Measurements from ENCODE around the gene IPO4. TPM values are rescaled to one million over a fixed set of nuclear protein-coding genes. Genes with fewer than 3 reads are reported as not detected.

IPO4 gene
- total and polyA plus RNA-seq, 2 of the 4 experiments (the other 2 are of a cell fraction) = 37.6 to 39.4 TPM

GRCh38 chr14:24238123-24238522 is 49.5 kb upstream of the IPO4 start:
- peaks cover 4% of the 10 kb centered on the region for H4K20me1 ChIP-seq (ENCODE audit: insufficient read depth, low read length)
- H3K14ac ChIP-seq (replicated peaks; ENCODE audit: low read depth, low read length) = no peak overlapping the region
- no peak overlapping the region for H2BK5ac ChIP-seq (ENCODE audit: low read depth, low read length, poor library complexity, severe bottlenecking)
- no TSS peak for BruUV-seq (replicated peaks)
- no peak overlapping the region for H2AFZ ChIP-seq (replicated peaks; ENCODE audit: low read length, poor library complexity)
- dilution Hi-C loops (cut with HindIII; ENCODE audit: low sequenced_read_pairs, unreplicated experiment) (no loop called here), intact Hi-C loops (cut with micrococcal nuclease) (no loop called here), in situ Hi-C loops (cut with MboI; ENCODE audit: low sequenced_read_pairs) (loop anchor here (10.0 kb wide), 1 partner anchor 197 kb away; no protein-coding TSS in a partner anchor)
- H3K79me1 ChIP-seq (ENCODE audit: low read depth in 1 of 2, low read length in 2 of 2) = peaks cover 61 to 85% of the 10 kb centered on the region in 2 experiments
- ATAC-seq (ENCODE audit: low read depth) = no peak
- no peak overlapping the region for H2BK20ac ChIP-seq (ENCODE audit: low read depth, low read length)
- no peaks in the 10 kb centered on the region for H3K9me3 ChIP-seq (ENCODE audit: control insufficient read depth, insufficient read depth, low read length)
- no CpG with 5 or more reads among the region's 5 CpGs for WGBS, 2 experiments (ENCODE audit: extremely low coverage in 2 of 2, insufficient read length in 1 of 2)
- no peak overlapping the region for H3K56ac ChIP-seq (ENCODE audit: extremely low read depth, insufficient read depth, low read length)
- H3K9me1 ChIP-seq (ENCODE audit: insufficient read depth, low read length) = peaks cover 27% of the 10 kb centered on the region
- H3K4ac ChIP-seq (ENCODE audit: low read depth, low read length) = no peak overlapping the region
- no peak overlapping the region for H4K8ac ChIP-seq (ENCODE audit: low read depth in 2 of 2, low read length in 2 of 2)
- H4K5ac ChIP-seq (ENCODE audit: low read depth, low read length) = no peak overlapping the region
- no peak overlapping the region for H3K4me2 ChIP-seq (ENCODE audit: low read depth, low read length)
- H3K9ac ChIP-seq (ENCODE audit: low read depth, low read length) = no peak overlapping the region
- no peak overlapping the region for H2BK15ac ChIP-seq (ENCODE audit: low read depth, low read length)
- H2AK9ac ChIP-seq (replicated peaks; ENCODE audit: low read depth, low read length, poor library complexity) = no peak overlapping the region
- H3K18ac ChIP-seq (ENCODE audit: low read depth, low read length) = no peak overlapping the region
- H4K91ac ChIP-seq (ENCODE audit: insufficient read depth, low read depth, low read length) = no peak overlapping the region
- H3K4me1 ChIP-seq (ENCODE audit: control insufficient read depth, insufficient read depth, low read length) = peaks cover 15% of the 10 kb centered on the region
- no peak overlapping the region for H3K23ac ChIP-seq (ENCODE audit: low read depth, low read length)
- peaks cover 44% of the 10 kb centered on the region for H3K36me3 ChIP-seq (ENCODE audit: control insufficient read depth, insufficient read depth, low read length)
- no peak overlapping the region for H2AK5ac ChIP-seq (ENCODE audit: low read depth, low read length)
- no peak overlapping the region for H2BK120ac ChIP-seq (ENCODE audit: low read depth, low read length)
- DNase-seq = no peak
- H3K4me3 ChIP-seq (ENCODE audit: insufficient read depth, low read depth, low read length) = no peak overlapping the region
- no peak overlapping the region for H3K27ac ChIP-seq (ENCODE audit: insufficient read depth, low read length)
- TF ChIP-seq CTCF (conservative IDR thresholded peaks at IDR 0.05; ENCODE audit: low read depth, low read length) (no peak), POLR2A (IDR thresholded peaks at IDR 0.05; ENCODE audit: low read depth, low read length) (no peak), FOS (IDR thresholded peaks at IDR 0.05; ENCODE audit: low read depth, low read length) (no peak), RAD21 (IDR thresholded peaks at IDR 0.05; ENCODE audit: low read length) (no peak), MAZ (IDR thresholded peaks at IDR 0.05; ENCODE audit: borderline replicate concordance, low read depth, low read length) (no peak), RCOR1 (IDR thresholded peaks at IDR 0.05; ENCODE audit: insufficient replicate concordance, low read length) (no peak), CHD1 (IDR thresholded peaks at IDR 0.05; ENCODE audit: low read depth, low read length) (no peak), USF2 (IDR thresholded peaks at IDR 0.05; ENCODE audit: low read depth, low read length) (no peak), MXI1 (IDR thresholded peaks at IDR 0.05; ENCODE audit: borderline replicate concordance, low read depth, low read length) (no peak), MAFK (IDR thresholded peaks at IDR 0.05; ENCODE audit: low read depth, low read length) (no peak), NFE2L2 (IDR thresholded peaks at IDR 0.05; ENCODE audit: low read depth, low read length) (no peak), SMC3 (IDR thresholded peaks at IDR 0.05; ENCODE audit: low read depth, low read length) (no peak), RFX5 (IDR thresholded peaks at IDR 0.05; ENCODE audit: low read depth, low read length) (no peak), BHLHE40 (IDR thresholded peaks at IDR 0.05; ENCODE audit: low read depth, low read length) (no peak), CEBPB (IDR thresholded peaks at IDR 0.05; ENCODE audit: low read depth, low read length) (no peak)
- TF ChIP-seq, protein P1, sequence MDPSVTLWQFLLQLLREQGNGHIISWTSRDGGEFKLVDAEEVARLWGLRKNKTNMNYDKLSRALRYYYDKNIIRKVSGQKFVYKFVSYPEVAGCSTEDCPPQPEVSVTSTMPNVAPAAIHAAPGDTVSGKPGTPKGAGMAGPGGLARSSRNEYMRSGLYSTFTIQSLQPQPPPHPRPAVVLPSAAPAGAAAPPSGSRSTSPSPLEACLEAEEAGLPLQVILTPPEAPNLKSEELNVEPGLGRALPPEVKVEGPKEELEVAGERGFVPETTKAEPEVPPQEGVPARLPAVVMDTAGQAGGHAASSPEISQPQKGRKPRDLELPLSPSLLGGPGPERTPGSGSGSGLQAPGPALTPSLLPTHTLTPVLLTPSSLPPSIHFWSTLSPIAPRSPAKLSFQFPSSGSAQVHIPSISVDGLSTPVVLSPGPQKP (IDR thresholded peaks at IDR 0.05; ENCODE audit: borderline replicate concordance, low read depth, low read length) = no peak
- no peaks in the 10 kb centered on the region for H3K27me3 ChIP-seq (ENCODE audit: control insufficient read depth, insufficient read depth, low read length)
- ChIA-PET POLR2A (ENCODE audit: unreplicated experiment) (no interaction called here), CTCF (interaction anchor here (1.2 kb wide), 1 partner anchor 59 kb away, joined by 3 read pairs; no protein-coding TSS in a partner anchor)
